Esophagus (tissue), 2 donors: Measurements from ENCODE around the gene TM4SF1. TPM values are rescaled to one million over a fixed set of nuclear protein-coding genes. Genes with fewer than 3 reads are reported as not detected.
A peak's percentile ranks its signal among the peaks of the same experiment; 100 is the strongest.

Experiments used
- H3K27ac ChIP-seq, 2 donors: one replicate each; pipeline ENCODE4 v1.5.1; 2013; ENCODE audit warnings: low read depth in 2 of 2, mild to moderate bottlenecking in 2 of 2, inconsistent platforms in 1 of 2, low read length in 1 of 2, moderate library complexity in 1 of 2
- H3K27me3 ChIP-seq, 2 donors: one replicate each; pipeline ENCODE4 v1.6.1; 2013; ENCODE audit warnings: low read length in 2 of 2, control low read depth in 1 of 2, mild to moderate bottlenecking in 1 of 2; ENCODE audit not compliant: insufficient read depth in 2 of 2, control insufficient read depth in 1 of 2
- H3K36me3 ChIP-seq, 2 donors: one replicate each; pipeline ENCODE4 v1.6.1; 2013; ENCODE audit warnings: low read length in 1 of 2; ENCODE audit not compliant: control insufficient read depth in 2 of 2, insufficient read depth in 2 of 2
- H3K4me1 ChIP-seq, 2 donors: one replicate each; pipeline ENCODE4 v1.6.1; 2013; ENCODE audit warnings: low read length in 1 of 2; ENCODE audit not compliant: control insufficient read depth in 2 of 2, insufficient read depth in 2 of 2
- H3K4me3 ChIP-seq, 2 donors: one replicate each; pipeline ENCODE4 v1.5.1; 2013; ENCODE audit warnings: low read length in 2 of 2, mild to moderate bottlenecking in 2 of 2, low read depth in 1 of 2, moderate library complexity in 1 of 2
- H3K9me3 ChIP-seq, 2 donors: one replicate each; pipeline ENCODE4 v1.6.1; 2013; ENCODE audit warnings: mild to moderate bottlenecking in 2 of 2, low read depth in 1 of 2, low read length in 1 of 2, moderate library complexity in 1 of 2; ENCODE audit not compliant: control insufficient read depth in 2 of 2, insufficient read depth in 1 of 2
- WGBS, 2 donors: extraction: QIAGEN DNeasy Blood & Tissue Kit; methylation state at CpG; one replicate each; pipeline ENCODE4 v1.1.7; 2013; 5-methylcytosine and 5-hydroxymethylcytosine counted together
- polyA plus RNA-seq, 2 donors: library from polyadenylated mRNA; stranded (reverse); fragments of 200-250 nt; gene quantifications; one replicate each; pipeline ENCODE4 v1.2.3, GENCODE V29; 2013
- donor health status: healthy with polysubstance abuse.
- donor health status: Bipolar disorder and iron deficiency.

Gene TM4SF1
- polyA plus RNA-seq, 2 donors, result 127 to 172 TPM

GRCh38 chr3:149378478-149379309 is 1.2 kb upstream of the TM4SF1 start:
- WGBS, 2 donors, result 73 to 76% methylated on average over 9 of the region's 9 CpGs
- H3K4me3 ChIP-seq, result no peak overlapping the region
- peaks cover 4 to 9% of the 10 kb centered on the region in 2 donors for H3K4me1 ChIP-seq
- H3K27me3 ChIP-seq, result no peaks in the 10 kb centered on the region
- peaks cover 0 to 4% of the 10 kb centered on the region in 2 donors for H3K36me3 ChIP-seq
- no peaks in the 10 kb centered on the region for H3K9me3 ChIP-seq
- H3K27ac ChIP-seq, result peak overlapping the region; percentile 85 to 98

- H3K4me3 ChIP-seq, result peak overlapping the region; percentile 47 to 72
- H3K36me3 ChIP-seq, result peaks cover 0 to 6% of the 10 kb centered on the region in 2 donors
- H3K4me1 ChIP-seq, result peaks cover 3 to 11% of the 10 kb centered on the region in 2 donors
- no peaks in the 10 kb centered on the region for H3K27me3 ChIP-seq
- H3K27ac ChIP-seq, result peak overlapping the region; percentile 85 to 98
- no peaks in the 10 kb centered on the region for H3K9me3 ChIP-seq
- WGBS, 2 donors, result 23 to 28% methylated on average over 8 of the region's 8 CpGs
Measured at GRCh38 chr3:149376718-149377407, 586 bp downstream of the TM4SF1 start.

DNA sequence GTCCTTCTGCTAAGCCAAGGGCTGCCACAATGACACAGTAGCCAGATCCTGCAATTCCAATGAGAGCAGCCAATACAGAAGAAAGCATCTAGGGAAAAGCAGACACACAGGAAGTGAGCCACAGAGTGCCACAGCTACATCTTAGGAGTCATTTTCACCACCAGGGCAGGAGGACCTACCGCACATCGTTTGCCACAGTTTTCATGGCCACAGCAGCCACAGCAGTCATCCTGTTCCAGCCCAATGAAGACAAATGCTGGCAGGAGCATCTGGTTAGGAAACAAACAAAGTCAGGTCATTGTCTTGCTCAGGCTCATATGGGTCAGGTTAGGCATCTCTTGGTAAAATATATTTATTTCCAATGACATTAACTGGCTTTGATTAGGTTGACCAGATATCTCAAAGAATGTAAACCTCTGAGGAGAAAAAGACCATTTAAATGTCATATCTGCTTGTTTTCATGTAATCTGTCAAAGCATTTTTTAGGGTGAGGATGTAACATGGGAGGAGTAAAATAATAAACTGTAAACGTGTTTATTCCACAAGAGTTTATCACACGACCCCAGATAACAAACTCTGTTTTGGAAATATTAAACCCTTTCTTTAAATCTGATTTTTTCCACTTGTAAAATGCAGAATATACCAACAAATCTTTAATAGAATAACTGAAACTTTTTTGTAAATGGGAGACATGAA is 1.8 kb downstream of the TM4SF1 start:
- WGBS, 2 donors, result 53 to 55% methylated on average over 4 of the region's 4 CpGs
- H3K4me3 ChIP-seq, result peak overlapping the region in 1 of 2 donors; percentile 37

GRCh38 chr3:149374793-149375500 is 2.5 kb downstream of the TM4SF1 start:
- H3K9me3 ChIP-seq, result no peaks in the 10 kb centered on the region
- H3K27ac ChIP-seq, result peak overlapping the region; percentile 26 to 89
- H3K36me3 ChIP-seq, result peaks cover 0 to 6% of the 10 kb centered on the region in 2 donors
- H3K4me3 ChIP-seq, result peak overlapping the region in 1 of 2 donors; percentile 37
- peaks cover 3 to 13% of the 10 kb centered on the region in 2 donors for H3K4me1 ChIP-seq
- no peaks in the 10 kb centered on the region for H3K27me3 ChIP-seq
- 67 to 73% methylated on average over 3 of the region's 3 CpGs for WGBS, 2 donors

More for the DNA sequence above, 1.8 kb downstream of the TM4SF1 start:
- Histone ChIP-seq H3K4me1 (peaks cover 3 to 11% of the 10 kb centered on the region in 2 donors), H3K27me3 (no peaks in the 10 kb centered on the region), H3K9me3 (no peaks in the 10 kb centered on the region), H3K27ac (peak overlapping the region; percentile 26 to 89), H3K36me3 (peaks cover 0 to 6% of the 10 kb centered on the region in 2 donors)

DNA sequence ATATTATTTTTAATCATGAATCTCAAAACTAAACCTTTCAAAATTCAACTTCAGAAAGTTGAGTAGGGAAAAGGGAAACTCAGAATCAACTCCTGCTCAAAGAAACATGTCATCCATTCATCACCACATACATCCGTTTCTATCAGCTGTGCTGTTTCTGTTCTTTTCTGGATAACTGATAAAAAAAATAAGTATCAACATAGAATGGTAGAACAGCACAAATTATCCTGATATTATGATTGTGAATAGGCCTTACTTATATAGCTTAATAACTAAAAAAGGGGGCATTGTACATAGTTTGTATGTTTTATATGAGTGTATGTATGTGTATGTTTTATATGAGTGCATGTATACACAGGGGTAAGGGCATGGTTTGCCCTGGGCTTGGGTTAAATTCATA is 3.1 kb downstream of the TM4SF1 start:
- Histone ChIP-seq H3K36me3 (peaks cover 0 to 6% of the 10 kb centered on the region in 2 donors), H3K4me3 (no peak overlapping the region), H3K9me3 (no peaks in the 10 kb centered on the region), H3K4me1 (peaks cover 3 to 13% of the 10 kb centered on the region in 2 donors), H3K27me3 (no peaks in the 10 kb centered on the region), H3K27ac (no peak overlapping the region)
- WGBS, 2 donors, result 42 to 47% methylated on average over 1 of the region's 1 CpG

- Histone ChIP-seq H3K27me3 (no peaks in the 10 kb centered on the region), H3K36me3 (peaks cover 0 to 6% of the 10 kb centered on the region in 2 donors), H3K4me3 (no peak overlapping the region), H3K9me3 (no peaks in the 10 kb centered on the region), H3K27ac (peak overlapping the region in 1 of 2 donors; percentile 74), H3K4me1 (peaks cover 0 to 6% of the 10 kb centered on the region in 2 donors)
- 38 to 55% methylated on average over 2 of the region's 2 CpGs for WGBS, 2 donors
Measured at GRCh38 chr3:149373235-149374125, 4.0 kb downstream of the TM4SF1 start.

GRCh38 chr3:149371723-149372114 is 5.7 kb downstream of the TM4SF1 start:
- Histone ChIP-seq H3K4me1 (peaks cover 0 to 8% of the 10 kb centered on the region in 2 donors), H3K9me3 (no peaks in the 10 kb centered on the region), H3K27ac (peak overlapping the region; percentile 76 to 93), H3K4me3 (no peak overlapping the region), H3K27me3 (no peaks in the 10 kb centered on the region), H3K36me3 (peaks cover 0 to 6% of the 10 kb centered on the region in 2 donors)
- WGBS, 2 donors, result 37 to 54% methylated on average over 2 of the region's 2 CpGs

- Histone ChIP-seq H3K4me1 (peaks cover 0 to 8% of the 10 kb centered on the region in 2 donors), H3K36me3 (peaks cover 0 to 6% of the 10 kb centered on the region in 2 donors), H3K27ac (peak overlapping the region; percentile 76 to 93), H3K9me3 (no peaks in the 10 kb centered on the region), H3K27me3 (no peaks in the 10 kb centered on the region), H3K4me3 (no peak overlapping the region)
- WGBS, 2 donors, result 28 to 40% methylated on average over 7 of the region's 7 CpGs
Measured at GRCh38 chr3:149371001-149371722, 6.3 kb downstream of the TM4SF1 start.
